GM23248 (cell line): Measurements from ENCODE around the gene TCF23. TPM values are rescaled to one million over a fixed set of nuclear protein-coding genes. Genes with fewer than 3 reads are reported as not detected.

Experiments
- DNase-seq: peaks from one replicate; pipeline ENCODE4 v3.0.0-alpha.2; 2015
- H2AFZ ChIP-seq: fragments of 200-600 bp; sonication (generic); 2 replicates; pipeline ENCODE4 v1.6.1; 2016; ENCODE audit warnings: antibody characterized with exemption
- H3F3A ChIP-seq: fragments of 200-600 bp; sonication (generic); 2 replicates; pipeline ENCODE4 v1.6.1; 2016; ENCODE audit warnings: mild to moderate bottlenecking, antibody characterized with exemption, mixed run types; ENCODE audit not compliant: insufficient read depth
- H3K27ac ChIP-seq: fragments of 200-600 bp; sonication (generic); 2 replicates; pipeline ENCODE4 v1.5.1; 2016; ENCODE audit warnings: mild to moderate bottlenecking
- H3K27me3 ChIP-seq: fragments of 200-600 bp; sonication (generic); replicated peaks from 2 replicates; pipeline ENCODE4 v1.6.1; 2016; ENCODE audit warnings: mild to moderate bottlenecking; ENCODE audit not compliant: insufficient read depth
- H3K36me3 ChIP-seq: fragments of 200-600 bp; sonication (generic); 2 replicates; pipeline ENCODE4 v1.6.1; 2016; ENCODE audit warnings: low read depth, mild to moderate bottlenecking
- H3K4me1 ChIP-seq: fragments of 200-600 bp; sonication (generic); 2 replicates; pipeline ENCODE4 v1.6.1; 2016; ENCODE audit warnings: mild to moderate bottlenecking; ENCODE audit not compliant: insufficient read depth
- H3K4me2 ChIP-seq: fragments of 200-600 bp; sonication (generic); one replicate; pipeline ENCODE4 v1.6.1; 2016; ENCODE audit warnings: mild to moderate bottlenecking; ENCODE audit not compliant: unreplicated experiment
- H3K4me3 ChIP-seq: fragments of 200-600 bp; sonication (generic); 2 replicates; pipeline ENCODE4 v1.5.1; 2016; ENCODE audit warnings: mild to moderate bottlenecking
- H3K79me2 ChIP-seq: fragments of 200-600 bp; sonication (generic); 2 replicates; pipeline ENCODE4 v1.6.1; 2016; ENCODE audit warnings: mild to moderate bottlenecking; ENCODE audit not compliant: insufficient read depth
- H3K9ac ChIP-seq: fragments of 200-600 bp; sonication (generic); 2 replicates; pipeline ENCODE4 v1.6.1; 2016; ENCODE audit warnings: mild to moderate bottlenecking
- H3K9me2 ChIP-seq: fragments of 200-600 bp; sonication (generic); 2 replicates; pipeline ENCODE4 v1.6.1; 2016; ENCODE audit warnings: mixed run types, mild to moderate bottlenecking, moderate library complexity; ENCODE audit not compliant: insufficient read depth
- H3K9me3 ChIP-seq: fragments of 200-600 bp; sonication (generic); one replicate; pipeline ENCODE4 v1.6.1; 2017; ENCODE audit warnings: low read depth
- H4K20me1 ChIP-seq: fragments of 200-600 bp; sonication (generic); 2 replicates; pipeline ENCODE4 v1.6.0; 2016; ENCODE audit not compliant: insufficient read depth
- EZH2 ChIP-seq: fragments of 200-600 bp; sonication (generic); IDR thresholded peaks from 2 replicates; pipeline ENCODE4 v1.6.1; 2018; ENCODE audit warnings: antibody characterized with exemption, mild to moderate bottlenecking; ENCODE audit not compliant: insufficient read depth, poor library complexity, severe bottlenecking
- EZH2phosphoT487 ChIP-seq: fragments of 200-600 bp; sonication (generic); IDR thresholded peaks from 2 replicates; pipeline ENCODE4 v1.6.1; 2018; ENCODE audit warnings: antibody characterized with exemption, moderate library complexity, mild to moderate bottlenecking, low read depth; ENCODE audit not compliant: insufficient read depth
- whole genome bisulfite sequencing, 2 experiments: methylation state at CpG; one replicate each; pipeline ENCODE4 v1.1.6; 2015 to 2017; ENCODE audit warnings: low lambda C conversion rate in 2 of 2, low coverage in 1 of 2; ENCODE audit errors: missing lambda C conversion rate in 2 of 2; 5-methylcytosine and 5-hydroxymethylcytosine counted together
- in situ Hi-C: fragments of 300-500 bp; cut with MboI; formaldehyde crosslinking; loops from 2 replicates; pipeline ENCODE4 v1.15.0; 2020
- polyA plus RNA-seq: library from polyadenylated mRNA; unstranded; fragments of >200 nt; fragmentation: Nextera tagmentation; extraction: Ambion mirVana; gene quantifications from 2 replicates; pipeline ENCODE4 v1.2.1, GENCODE V29; 2016
- total RNA-seq: library from RNA; depleted of rRNA; stranded (reverse); fragments of >200 nt; shearing (Covaris generic); gene quantifications from 2 replicates; pipeline ENCODE4 v1.2.3, GENCODE V29; 2014

Gene TCF23
- total and polyA plus RNA-seq, 2 experiments from 2014 or later, result not detected

DNA sequence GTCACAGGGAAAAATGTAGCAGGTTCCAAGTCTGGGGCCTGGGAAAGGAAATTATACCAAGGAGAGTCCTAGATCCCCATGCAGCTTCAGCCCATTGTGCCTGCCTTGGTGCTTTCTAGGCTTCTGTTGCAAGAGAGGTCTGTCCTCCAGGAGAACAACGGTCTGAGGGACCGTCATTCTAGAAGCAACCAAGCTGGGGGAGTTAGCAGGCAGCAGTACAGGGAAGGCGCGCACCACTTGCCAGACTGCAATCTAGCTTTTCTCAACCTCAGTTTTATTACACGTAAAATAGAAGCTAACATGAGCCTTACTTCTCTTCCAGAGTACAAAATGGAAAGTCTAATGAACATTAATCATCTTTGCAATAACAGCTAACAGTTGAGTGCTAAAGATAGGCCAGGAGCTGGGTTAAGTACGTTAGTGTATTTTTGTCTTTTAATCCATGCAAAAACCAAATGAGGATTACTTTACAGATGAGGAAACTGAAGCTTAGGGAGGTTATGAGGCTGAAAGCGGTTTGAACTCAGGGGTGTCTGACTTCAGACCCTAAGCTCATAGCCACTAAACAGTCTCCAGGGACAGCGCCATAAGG lies 1.9 kb downstream of the TCF23 start:
- Histone ChIP-seq H3K9me2 (no peaks in the 10 kb centered on the region), H3K4me3 (no peak overlapping the region), H3K27me3 (0 out of 2 replicates have a peak, but pooled peaks cover 3% of the 10 kb centered on the region), H3F3A (no peaks in the 10 kb centered on the region), H3K4me2 (no peak overlapping the region), H3K9ac (no peak overlapping the region), H3K36me3 (no peaks in the 10 kb centered on the region), H2AFZ (no peak overlapping the region), H4K20me1 (no peaks in the 10 kb centered on the region), H3K79me2 (no peaks in the 10 kb centered on the region), H3K27ac (no peak overlapping the region), H3K9me3 (no peaks in the 10 kb centered on the region), H3K4me1 (no peaks in the 10 kb centered on the region)
- 63 to 69% methylated on average over 8 of the region's 8 CpGs for WGBS, 2 experiments
- no peak for DNase-seq
- TF ChIP-seq EZH2phosphoT487 (no peak), EZH2 (no peak)
- in situ Hi-C loops, result no loop called here

- Histone ChIP-seq H3K9ac (no peak overlapping the region), H3K4me2 (no peak overlapping the region), H4K20me1 (no peaks in the 10 kb centered on the region), H3K4me1 (no peaks in the 10 kb centered on the region), H3K9me3 (no peaks in the 10 kb centered on the region), H3K36me3 (no peaks in the 10 kb centered on the region), H3K79me2 (no peaks in the 10 kb centered on the region), H3K27me3 (0 out of 2 replicates have a peak, but pooled peaks cover 3% of the 10 kb centered on the region), H3K27ac (no peak overlapping the region), H3K9me2 (no peaks in the 10 kb centered on the region), H2AFZ (no peak overlapping the region), H3F3A (no peaks in the 10 kb centered on the region), H3K4me3 (no peak overlapping the region)
- TF ChIP-seq EZH2phosphoT487, result no peak
- no peak for TF ChIP-seq EZH2
- WGBS, 2 experiments, result 86 to 88% methylated on average over 8 of the region's 8 CpGs
- no peak for DNase-seq
- in situ Hi-C loops, result no loop called here
Observed at GRCh38 chr2:27152102-27152795, 3.4 kb downstream of the TCF23 start.

DNA sequence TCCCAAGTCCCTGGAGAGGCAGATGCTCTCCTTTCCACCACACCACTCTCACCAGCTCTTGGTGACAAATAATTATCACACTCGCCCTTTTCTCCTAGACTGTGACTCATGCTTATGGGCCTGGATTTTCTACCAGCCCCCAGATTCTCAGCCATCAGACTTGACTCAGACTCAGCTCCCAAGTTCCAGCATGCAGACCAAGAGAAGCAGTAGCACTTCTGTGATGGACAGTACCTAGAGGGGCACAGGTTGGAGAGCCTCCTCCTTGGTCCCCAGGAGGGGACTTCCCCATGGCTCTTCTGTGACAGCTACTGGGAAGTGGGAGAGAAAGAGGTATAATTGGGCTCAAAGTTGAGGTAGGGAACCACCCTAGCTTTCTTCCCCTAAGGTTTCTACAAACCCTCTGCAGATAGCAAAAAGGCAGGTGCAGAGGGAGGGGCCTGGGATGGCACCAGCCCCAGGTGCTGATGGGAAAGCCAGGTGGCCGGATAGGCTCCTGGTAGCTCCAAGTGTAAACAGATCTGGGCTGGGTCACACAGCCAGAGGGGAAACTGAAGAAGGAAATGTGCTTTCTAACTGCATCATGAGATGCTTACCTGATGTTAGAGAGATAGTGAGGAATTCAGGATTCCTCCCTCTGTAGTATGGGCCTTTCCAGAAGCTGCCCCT lies 4.1 kb downstream of the TCF23 start:
- peak; percentile 83 for DNase-seq
- 15 to 19% methylated on average over 2 of the region's 2 CpGs for WGBS, 2 experiments

GRCh38 chr2:27154488-27154887 lies 5.7 kb downstream of the TCF23 start:
- H3K36me3 ChIP-seq, result no peaks in the 10 kb centered on the region
- H3K9me3 ChIP-seq, result no peaks in the 10 kb centered on the region
- no peaks in the 10 kb centered on the region for H4K20me1 ChIP-seq
- no peak overlapping the region for H3K4me2 ChIP-seq
- 75 to 77% methylated on average over 6 of the region's 6 CpGs for WGBS, 2 experiments
- no peaks in the 10 kb centered on the region for H3K79me2 ChIP-seq
- no peak overlapping the region for H2AFZ ChIP-seq
- no peaks in the 10 kb centered on the region for H3F3A ChIP-seq
- no peak for DNase-seq
- H3K9me2 ChIP-seq, result no peaks in the 10 kb centered on the region
- in situ Hi-C loops, result no loop called here
- H3K27me3 ChIP-seq, result 0 out of 2 replicates have a peak, but pooled peaks cover 5% of the 10 kb centered on the region
- no peak overlapping the region for H3K27ac ChIP-seq
- H3K9ac ChIP-seq, result no peak overlapping the region
- TF ChIP-seq EZH2phosphoT487 (no peak), EZH2 (no peak)
- no peaks in the 10 kb centered on the region for H3K4me1 ChIP-seq
- H3K4me3 ChIP-seq, result no peak overlapping the region

More for the DNA sequence above, 4.1 kb downstream of the TCF23 start:
- Histone ChIP-seq H3K4me2 (no peak overlapping the region), H3F3A (no peaks in the 10 kb centered on the region), H3K9me3 (no peaks in the 10 kb centered on the region), H3K4me3 (no peak overlapping the region), H3K9ac (no peak overlapping the region), H2AFZ (no peak overlapping the region), H3K27me3 (0 out of 2 replicates have a peak, but pooled peaks cover 3% of the 10 kb centered on the region), H3K9me2 (no peaks in the 10 kb centered on the region), H3K36me3 (no peaks in the 10 kb centered on the region), H3K27ac (no peak overlapping the region), H3K79me2 (no peaks in the 10 kb centered on the region), H3K4me1 (no peaks in the 10 kb centered on the region), H4K20me1 (no peaks in the 10 kb centered on the region)
- no peak for TF ChIP-seq EZH2
- no peak for TF ChIP-seq EZH2phosphoT487
- in situ Hi-C loops, result no loop called here
